Common myeloid progenitor, CD34-positive (primary cell): ENCODE measurements around the gene CPLX3.

ENCODE experiments used
- CTCF ChIA-PET: fragments of 350-600 bp; sonication (Branson Sonifier 250); formaldehyde crosslinking; loops from one replicate; lab custom pipeline; 2021; ENCODE audit warnings: antibody characterized with exemption; lab: Charles Lee
- POLR2A ChIA-PET: fragments of 350-600 bp; sonication (Branson Sonifier 250); formaldehyde crosslinking; loops from one replicate; lab custom pipeline; 2021; ENCODE audit warnings: antibody characterized with exemption; lab: Charles Lee
- DNase-seq, 3 donors: peaks; one replicate each; pipeline versions ENCODE4 v3.0.0 to v3.0.0-alpha.2; 2013
- H3K27ac ChIP-seq, 2 experiments: 1 replicate in 1 of 2; 2 replicates in 1 of 2; pipeline ENCODE4 v1.7.0; 2013; ENCODE audit warnings: inconsistent platforms in 2 of 2, low read length in 2 of 2, mild to moderate bottlenecking in 2 of 2, low read depth in 1 of 2, moderate library complexity in 1 of 2; ENCODE audit not compliant: severe bottlenecking in 2 of 2, insufficient read depth in 1 of 2, poor library complexity in 1 of 2
- H3K27me3 ChIP-seq, 5 experiments: replicated peaks in 2 of 5; 1 replicate in 3 of 5; 2 replicates in 2 of 5; pipeline versions ENCODE4 v1.6.1 to v1.7.0; 2013; ENCODE audit warnings: low read length in 4 of 5, mild to moderate bottlenecking in 2 of 5, moderate library complexity in 2 of 5, inconsistent platforms in 1 of 5; ENCODE audit not compliant: insufficient read depth in 5 of 5, control insufficient read depth in 4 of 5
- H3K36me3 ChIP-seq, 4 experiments: 1 replicate in 2 of 4; 2 replicates in 2 of 4; pipeline versions ENCODE4 v1.6.1 to v1.7.0; 2013; ENCODE audit warnings: low read length in 3 of 4, control low read depth in 1 of 4, mild to moderate bottlenecking in 1 of 4; ENCODE audit not compliant: control insufficient read depth in 4 of 4, insufficient read depth in 4 of 4
- H3K4me1 ChIP-seq, 4 experiments: 1 replicate in 3 of 4; 2 replicates in 1 of 4; pipeline versions ENCODE4 v1.6.1 to v1.7.1; 2013; ENCODE audit warnings: low read length in 3 of 4, mild to moderate bottlenecking in 3 of 4, control low read depth in 1 of 4, inconsistent platforms in 1 of 4, moderate library complexity in 1 of 4; ENCODE audit not compliant: control insufficient read depth in 4 of 4, insufficient read depth in 4 of 4; ENCODE audit errors: control extremely low read depth in 1 of 4
- H3K4me3 ChIP-seq, 7 experiments: 1 replicate in 4 of 7; 2 replicates in 3 of 7; pipeline versions ENCODE4 v1.5.1 to v1.7.0; 2013; ENCODE audit warnings: mild to moderate bottlenecking in 7 of 7, low read length in 6 of 7, moderate library complexity in 6 of 7, inconsistent platforms in 2 of 7, low read depth in 2 of 7, control low read depth in 1 of 7; ENCODE audit not compliant: insufficient read depth in 4 of 7, control insufficient read depth in 1 of 7; ENCODE audit errors: extremely low read depth in 1 of 7
- H3K9me3 ChIP-seq, 5 experiments: 1 replicate in 4 of 5; 2 replicates in 1 of 5; pipeline versions ENCODE4 v1.6.1 to v1.7.1; 2013; ENCODE audit warnings: low read length in 4 of 5, mild to moderate bottlenecking in 2 of 5, inconsistent platforms in 1 of 5, low read depth in 1 of 5, moderate library complexity in 1 of 5; ENCODE audit not compliant: control insufficient read depth in 4 of 5, insufficient read depth in 2 of 5; ENCODE audit errors: control extremely low read depth in 1 of 5
- WGBS: methylation state at CpG from one replicate; pipeline ENCODE4 v1.1.5; 2013; ENCODE audit not compliant: insufficient coverage; 5-methylcytosine and 5-hydroxymethylcytosine counted together

CPLX3 gene

GRCh38 chr15:74801311-74801997 is 25.0 kb upstream of the CPLX3 start:
- POLR2A ChIA-PET: interaction anchor here (1.0 kb wide), 1 partner anchor 20 kb away, joined by 4 read pairs; the partner anchor contains the start of gene CSK
- DNase-seq: no peak
- H3K27me3 ChIP-seq: no peaks in the 10 kb centered on the region
- 97% methylated on average over 16 of the region's 18 CpGs for WGBS
- H3K36me3 ChIP-seq: peaks cover 15 to 77% (median 48%) of the 10 kb centered on the region in 4 experiments
- H3K9me3 ChIP-seq: no peaks in the 10 kb centered on the region
- CTCF ChIA-PET: interaction anchor here (0.7 to 20.4 kb wide), 5 partner anchors 12 to 168 kb away, joined by 3 to 1027 read pairs (median 64); partner anchors contain the start of gene CSK
- H3K4me1 ChIP-seq: peaks cover 8 to 37% (median 34%) of the 10 kb centered on the region in 4 experiments
- no peak overlapping the region for H3K27ac ChIP-seq
- no peak overlapping the region for H3K4me3 ChIP-seq

DNA sequence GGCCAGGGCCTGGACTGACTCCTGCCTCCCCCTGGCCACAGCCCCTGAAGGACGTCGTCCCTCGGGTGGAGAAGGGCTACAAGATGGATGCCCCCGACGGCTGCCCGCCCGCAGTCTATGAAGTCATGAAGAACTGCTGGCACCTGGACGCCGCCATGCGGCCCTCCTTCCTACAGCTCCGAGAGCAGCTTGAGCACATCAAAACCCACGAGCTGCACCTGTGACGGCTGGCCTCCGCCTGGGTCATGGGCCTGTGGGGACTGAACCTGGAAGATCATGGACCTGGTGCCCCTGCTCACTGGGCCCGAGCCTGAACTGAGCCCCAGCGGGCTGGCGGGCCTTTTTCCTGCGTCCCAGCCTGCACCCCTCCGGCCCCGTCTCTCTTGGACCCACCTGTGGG is 24.1 kb upstream of the CPLX3 start:
- Histone ChIP-seq H3K36me3 (peaks cover 13 to 75% (median 47%) of the 10 kb centered on the region in 4 experiments), H3K9me3 (no peaks in the 10 kb centered on the region), H3K4me1 (peaks cover 5 to 35% (median 33%) of the 10 kb centered on the region in 4 experiments), H3K27me3 (no peaks in the 10 kb centered on the region), H3K27ac (no peak overlapping the region), H3K4me3 (no peak overlapping the region)
- ChIA-PET POLR2A (no interaction called here), CTCF (interaction anchor here (0.7 to 20.4 kb wide), 2 partner anchors 27 to 167 kb away, joined by 3 to 1027 read pairs; partner anchors contain the start of gene CSK)
- no peak for DNase-seq
- WGBS: 97% methylated on average over 18 of the region's 20 CpGs

- POLR2A ChIA-PET: interaction anchor here (0.7 kb wide), 1 partner anchor 15 kb away, joined by 4 read pairs; no protein-coding TSS in a partner anchor
- DNase-seq: no peak
- 95% methylated on average over 27 of the region's 31 CpGs for whole genome bisulfite sequencing
- CTCF ChIA-PET: interaction anchor here (0.9 to 20.4 kb wide), 3 partner anchors 9 to 171 kb away, joined by 3 to 1027 read pairs (median 4); partner anchors contain the start of gene CSK
- peaks cover 13 to 70% (median 46%) of the 10 kb centered on the region in 4 experiments for H3K36me3 ChIP-seq
- no peaks in the 10 kb centered on the region for H3K27me3 ChIP-seq
- peaks cover 0 to 29% (median 28%) of the 10 kb centered on the region in 4 experiments for H3K4me1 ChIP-seq
- no peak overlapping the region for H3K4me3 ChIP-seq
- no peaks in the 10 kb centered on the region for H3K9me3 ChIP-seq
- no peak overlapping the region for H3K27ac ChIP-seq
These were observed 23.5 kb upstream of the CPLX3 start for GRCh38 chr15:74802862-74803447.

DNA sequence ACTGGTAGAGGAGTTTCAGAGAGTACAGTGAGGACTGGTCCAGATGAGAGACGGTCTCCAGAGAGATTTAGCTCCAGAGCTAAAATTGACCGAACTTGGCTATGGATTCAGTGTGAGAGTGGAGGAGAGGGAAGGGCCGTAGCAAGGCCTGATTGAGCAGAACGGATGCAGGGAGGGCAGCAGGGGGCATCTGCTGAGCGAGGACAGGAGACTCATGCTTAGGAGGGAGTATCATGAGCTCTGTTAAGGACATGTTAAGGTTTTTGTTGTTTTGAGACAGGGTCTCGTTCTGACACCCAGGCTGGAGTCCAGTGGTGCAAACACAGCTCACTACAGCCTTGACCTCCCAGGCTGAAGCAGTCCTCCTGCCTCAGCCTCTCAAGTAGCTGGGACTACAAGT is 21.5 kb upstream of the CPLX3 start:
- H3K27ac ChIP-seq: no peak overlapping the region
- ChIA-PET CTCF (interaction anchor here (1.1 to 20.4 kb wide), 9 partner anchors 12 to 170 kb away, joined by 3 to 1027 read pairs (median 7); partner anchors contain the start of gene CSK), POLR2A (interaction anchor here (1.3 kb wide), 1 partner anchor 28 kb away, joined by 3 read pairs; no protein-coding TSS in a partner anchor)
- WGBS: 98% methylated on average over 5 of the region's 6 CpGs
- DNase-seq: no peak
- H3K9me3 ChIP-seq: no peaks in the 10 kb centered on the region
- no peak overlapping the region for H3K4me3 ChIP-seq
- H3K4me1 ChIP-seq: peaks cover 0 to 10% (median 8%) of the 10 kb centered on the region in 4 experiments
- H3K27me3 ChIP-seq: no peaks in the 10 kb centered on the region
- peaks cover 10 to 50% (median 33%) of the 10 kb centered on the region in 4 experiments for H3K36me3 ChIP-seq

GRCh38 chr15:74807282-74807681 is 19.1 kb upstream of the CPLX3 start:
- CTCF ChIA-PET: interaction anchor here (0.6 to 2.3 kb wide), 10 partner anchors 10 to 203 kb away, joined by 3 to 9 read pairs (median 4); no protein-coding TSS in a partner anchor
- no peak for DNase-seq
- H3K9me3 ChIP-seq: no peaks in the 10 kb centered on the region
- POLR2A ChIA-PET: no interaction called here
- no peak overlapping the region for H3K4me3 ChIP-seq
- H3K27ac ChIP-seq: no peak overlapping the region
- 88% methylated on average over 5 of the region's 5 CpGs for WGBS
- no peaks in the 10 kb centered on the region for H3K27me3 ChIP-seq
- H3K36me3 ChIP-seq: peaks cover 6 to 27% (median 16%) of the 10 kb centered on the region in 4 experiments
- no peaks in the 10 kb centered on the region for H3K4me1 ChIP-seq

- no peaks in the 10 kb centered on the region for H3K9me3 ChIP-seq
- CTCF ChIA-PET: interaction anchor here (0.6 to 2.3 kb wide), 9 partner anchors 9 to 68 kb away, joined by 3 to 9 read pairs (median 4); no protein-coding TSS in a partner anchor
- POLR2A ChIA-PET: no interaction called here
These were observed 18.2 kb upstream of the CPLX3 start for GRCh38 chr15:74808078-74808839.

More at GRCh38 chr15:74808078-74808839, 18.2 kb upstream of the CPLX3 start:
- 93% methylated on average over 15 of the region's 18 CpGs for WGBS
- no peak for DNase-seq
- H3K4me3 ChIP-seq: no peak overlapping the region
- no peak overlapping the region for H3K27ac ChIP-seq
- no peaks in the 10 kb centered on the region for H3K27me3 ChIP-seq
- H3K4me1 ChIP-seq: no peaks in the 10 kb centered on the region
- H3K36me3 ChIP-seq: peaks cover 4 to 18% (median 11%) of the 10 kb centered on the region in 4 experiments
